Right cardiac atrium (tissue), 5 donors: ENCODE data around the gene LGR4. TPM values are rescaled to one million over a fixed set of nuclear protein-coding genes. Genes with fewer than 3 reads are reported as not detected.

Source experiments
- ATAC-seq, 2 donors: fragments of 200-7000 bp; cut with Tn5 transposase; one replicate each; pipeline versions ENCODE4 v1.8.0 to v1.9.1; 2020; ENCODE audit warnings: moderate library complexity in 2 of 2, mild to moderate bottlenecking in 1 of 2
- DNase-seq, 3 donors: peaks; one replicate each; pipeline ENCODE4 v3.0.0-alpha.2; 2020
- H3K27ac ChIP-seq: one replicate; pipeline ENCODE4 v1.5.1; 2013; ENCODE audit warnings: mild to moderate bottlenecking, low read length, control low read depth, moderate library complexity
- H3K27me3 ChIP-seq: one replicate; pipeline ENCODE4 v1.6.1; 2013; ENCODE audit not compliant: control insufficient read depth, insufficient read depth
- H3K4me1 ChIP-seq: one replicate; pipeline ENCODE4 v1.6.1; 2013; ENCODE audit warnings: low read length; ENCODE audit not compliant: control insufficient read depth, insufficient read depth
- H3K4me3 ChIP-seq: one replicate; pipeline ENCODE4 v1.5.1; 2013; ENCODE audit warnings: low read length, control low read depth
- H3K9me3 ChIP-seq: one replicate; pipeline ENCODE4 v1.6.1; 2013; ENCODE audit warnings: low read length; ENCODE audit not compliant: control insufficient read depth
- WGBS: extraction: QIAGEN DNeasy Blood & Tissue Kit; methylation state at CpG from one replicate; pipeline ENCODE4 v1.1.7; 2013; 5-methylcytosine and 5-hydroxymethylcytosine counted together
- intact Hi-C, 4 donors: fragments of 100-400 bp; cut with DNase I; formaldehyde crosslinking; loops; one replicate each; pipeline versions ENCODE4 v1.11.0 to v1.14.0; 2022 to 2023
- polyA plus RNA-seq: library from polyadenylated mRNA; stranded (reverse); fragments of 200-250 nt; gene quantifications from one replicate; pipeline ENCODE4 v1.2.3, GENCODE V29; 2013
- total RNA-seq, 4 donors: library from RNA; stranded (reverse); fragmentation: NEBNext Ultra II Directional; extraction: Animal tissue kit (Norgen Biotek cat#: 25700); gene quantifications; one replicate each; pipeline ENCODE4 v1.2.1, GENCODE V29; 2021
- donor health status: healthy with polysubstance abuse.
- donor health status: DM: no; HTN: yes; CAD: no.
- donor health status: DM: no; HTN: no; CAD: no.
- donor health status: DM: no; HTN: yes; CAD: no; lungs with severe emphysema.
- donor health status: DM: yes; HTN: yes; CAD: no.

LGR4 gene
- total and polyA plus RNA-seq, 5 donors: 16.0 to 50.6 (median 41.3) TPM

- Histone ChIP-seq H3K27me3 (no peaks in the 10 kb centered on the region), H3K9me3 (no peaks in the 10 kb centered on the region), H3K4me3 (no peak overlapping the region), H3K27ac (peak overlapping the region; percentile 45), H3K4me1 (peaks cover 14% of the 10 kb centered on the region)
- ATAC-seq: no peak
- 83% methylated on average over 2 of the region's 2 CpGs for WGBS
- no peak for DNase-seq
- intact Hi-C loops: no loop called here
Observed at GRCh38 chr11:27444801-27445215, 27.8 kb downstream of the LGR4 start.

GRCh38 chr11:27443746-27444507 lies 28.7 kb downstream of the LGR4 start:
- no peak for DNase-seq
- Histone ChIP-seq H3K4me3 (no peak overlapping the region), H3K27me3 (no peaks in the 10 kb centered on the region), H3K4me1 (peaks cover 14% of the 10 kb centered on the region), H3K27ac (no peak overlapping the region), H3K9me3 (no peaks in the 10 kb centered on the region)
- peak in 1 of 2 donors; percentile 33 for ATAC-seq
- WGBS: 68% methylated on average over 5 of the region's 5 CpGs
- intact Hi-C loops: no loop called here

GRCh38 chr11:27443227-27443626 lies 29.4 kb downstream of the LGR4 start:
- H3K27me3 ChIP-seq: no peaks in the 10 kb centered on the region
- DNase-seq (no peak), ATAC-seq (no peak)
- no peak overlapping the region for H3K27ac ChIP-seq
- WGBS: 66% methylated on average over 4 of the region's 4 CpGs
- intact Hi-C loops: no loop called here
- H3K4me1 ChIP-seq: peaks cover 14% of the 10 kb centered on the region
- no peaks in the 10 kb centered on the region for H3K9me3 ChIP-seq
- no peak overlapping the region for H3K4me3 ChIP-seq

- H3K27me3 ChIP-seq: no peaks in the 10 kb centered on the region
- H3K27ac ChIP-seq: no peak overlapping the region
- ATAC-seq: no peak
- H3K4me1 ChIP-seq: peaks cover 14% of the 10 kb centered on the region
- 94% methylated on average over 7 of the region's 7 CpGs for WGBS
- no peak overlapping the region for H3K4me3 ChIP-seq
- no peak for DNase-seq
- intact Hi-C loops: no loop called here
- H3K9me3 ChIP-seq: no peaks in the 10 kb centered on the region
Observed at GRCh38 chr11:27440090-27440489, 32.5 kb downstream of the LGR4 start.

GRCh38 chr11:27438595-27438981 lies 34.0 kb downstream of the LGR4 start:
- Histone ChIP-seq H3K4me3 (no peak overlapping the region), H3K27ac (no peak overlapping the region), H3K4me1 (peaks cover 8% of the 10 kb centered on the region), H3K9me3 (no peaks in the 10 kb centered on the region), H3K27me3 (no peaks in the 10 kb centered on the region)
- ATAC-seq: no peak
- intact Hi-C loops: no loop called here
- no peak for DNase-seq
- 92% methylated on average over 3 of the region's 3 CpGs for WGBS

- peaks cover 8% of the 10 kb centered on the region for H3K4me1 ChIP-seq
- 76% methylated on average over 5 of the region's 5 CpGs for WGBS
- ATAC-seq: peak; percentile 25 to 28
Observed at GRCh38 chr11:27437829-27438594, 34.6 kb downstream of the LGR4 start.

GRCh38 chr11:27436916-27437315 lies 35.7 kb downstream of the LGR4 start:
- no peaks in the 10 kb centered on the region for H3K9me3 ChIP-seq
- ATAC-seq: no peak
- intact Hi-C loops: no loop called here
- no peak overlapping the region for H3K4me3 ChIP-seq
- no peak overlapping the region for H3K27ac ChIP-seq
- peaks cover 6% of the 10 kb centered on the region for H3K4me1 ChIP-seq
- H3K27me3 ChIP-seq: no peaks in the 10 kb centered on the region
- DNase-seq: no peak

More at GRCh38 chr11:27437829-27438594, 34.6 kb downstream of the LGR4 start:
- H3K9me3 ChIP-seq: no peaks in the 10 kb centered on the region
- H3K27ac ChIP-seq: no peak overlapping the region
- no peaks in the 10 kb centered on the region for H3K27me3 ChIP-seq
- intact Hi-C loops: no loop called here
- DNase-seq: no peak
- no peak overlapping the region for H3K4me3 ChIP-seq

- WGBS: 70% methylated on average over 2 of the region's 2 CpGs
- Histone ChIP-seq H3K4me3 (no peak overlapping the region), H3K4me1 (peaks cover 10% of the 10 kb centered on the region), H3K27me3 (no peaks in the 10 kb centered on the region), H3K27ac (no peak overlapping the region), H3K9me3 (no peaks in the 10 kb centered on the region)
- intact Hi-C loops: no loop called here
- DNase-seq: no peak
- no peak for ATAC-seq
Observed at GRCh38 chr11:27433742-27434141, 38.8 kb downstream of the LGR4 start.

GRCh38 chr11:27431808-27432207 lies 40.8 kb downstream of the LGR4 start:
- H3K4me3 ChIP-seq: no peak overlapping the region
- no peak for ATAC-seq
- intact Hi-C loops: no loop called here
- WGBS: 97% methylated on average over 2 of the region's 2 CpGs
- no peak overlapping the region for H3K27ac ChIP-seq
- no peaks in the 10 kb centered on the region for H3K9me3 ChIP-seq
- DNase-seq: no peak
- H3K4me1 ChIP-seq: peaks cover 9% of the 10 kb centered on the region
- H3K27me3 ChIP-seq: no peaks in the 10 kb centered on the region

GRCh38 chr11:27429761-27430393 lies 42.7 kb downstream of the LGR4 start:
- Histone ChIP-seq H3K4me1 (peaks cover 9% of the 10 kb centered on the region), H3K9me3 (no peaks in the 10 kb centered on the region), H3K27me3 (no peaks in the 10 kb centered on the region), H3K4me3 (no peak overlapping the region), H3K27ac (no peak overlapping the region)
- WGBS: 26% methylated on average over 5 of the region's 5 CpGs
- DNase-seq (no peak), ATAC-seq (peak in 1 of 2 donors; percentile 36)
- intact Hi-C loops: no loop called here
